Measurements from ENCODE around the gene AFDN.

GRCh38 chr6:168016721-168017525 lies 190.2 kb downstream of the AFDN start:
- TF ChIP-seq SP1 (IDR thresholded peaks at IDR 0.05): no peak
- no peak for TF ChIP-seq FOXK2 (IDR thresholded peaks at IDR 0.05)
- no peak for TF ChIP-seq FOXA1 (IDR thresholded peaks at IDR 0.05)
- TF ChIP-seq CTBP1 (IDR thresholded peaks at IDR 0.05; ENCODE audit: borderline replicate concordance): no peak
- no peak for TF ChIP-seq PKNOX1 (IDR thresholded peaks at IDR 0.05)
- TF ChIP-seq BHLHE40 (IDR thresholded peaks at IDR 0.05; ENCODE audit: borderline replicate concordance): no peak
- no peak for TF ChIP-seq ARNT (IDR thresholded peaks at IDR 0.05)
- no peak for TF ChIP-seq NFRKB (IDR thresholded peaks at IDR 0.05)
- TF ChIP-seq TARDBP (IDR thresholded peaks at IDR 0.05): no peak
- no peak for TF ChIP-seq ELF4 (IDR thresholded peaks at IDR 0.05)
- TF ChIP-seq SUZ12 (IDR thresholded peaks at IDR 0.05): no peak
- no peak for TF ChIP-seq ZNF384 (IDR thresholded peaks at IDR 0.05)
